Osteocyte (in vitro differentiated cells): ENCODE data around the gene GNPTAB. TPM values are rescaled to one million over a fixed set of nuclear protein-coding genes. Genes with fewer than 3 reads are reported as not detected.
A peak's percentile ranks its signal among the peaks of the same experiment; 100 is the strongest.

Experiments used
- DNase-seq: peaks from one replicate; pipeline ENCODE4 v3.0.0; 2021; ENCODE audit warnings: mixed read lengths; ENCODE audit not compliant: unreplicated experiment; ENCODE audit errors: extremely low spot score
- H3K27ac Mint-ChIP-seq: one replicate; pipeline ENCODE4 v1.8.0; 2021; ENCODE audit warnings: mild to moderate bottlenecking, mixed read lengths; ENCODE audit not compliant: unreplicated experiment
- H3K27me3 Mint-ChIP-seq: one replicate; pipeline ENCODE4 v1.8.0; 2021; ENCODE audit warnings: mixed read lengths; ENCODE audit not compliant: unreplicated experiment
- H3K36me3 Mint-ChIP-seq: one replicate; pipeline ENCODE4 v1.8.0; 2021; ENCODE audit warnings: mixed read lengths; ENCODE audit not compliant: unreplicated experiment
- H3K4me1 Mint-ChIP-seq: one replicate; pipeline ENCODE4 v1.8.0; 2021; ENCODE audit warnings: mixed read lengths; ENCODE audit not compliant: unreplicated experiment
- H3K4me3 Mint-ChIP-seq: one replicate; pipeline ENCODE4 v1.8.0; 2021; ENCODE audit warnings: mild to moderate bottlenecking, moderate library complexity, mixed read lengths; ENCODE audit not compliant: unreplicated experiment
- H3K9me3 Mint-ChIP-seq: one replicate; pipeline ENCODE4 v1.8.0; 2021; ENCODE audit warnings: mixed read lengths; ENCODE audit not compliant: unreplicated experiment
- CTCF ChIP-seq: fragments of 200-600 bp; sonication (generic); IDR thresholded peaks from 2 replicates; pipeline ENCODE4 v1.5.0; 2021; ENCODE audit warnings: antibody characterized with exemption, mild to moderate bottlenecking, moderate library complexity
- total RNA-seq: library from RNA; stranded (reverse); gene quantifications from 2 replicates; pipeline ENCODE4 v1.2.1, GENCODE V29; 2021

Gene GNPTAB
- total RNA-seq, 1 donor from 2014 or later: 25.8 TPM

GRCh38 chr12:101775816-101776215, 54.9 kb downstream of the GNPTAB start:
- Mint-ChIP-seq H3K36me3 (peaks cover 8% of the 10 kb centered on the region), H3K9me3 (no peaks in the 10 kb centered on the region), H3K4me1 (no peaks in the 10 kb centered on the region), H3K27me3 (no peaks in the 10 kb centered on the region), H3K4me3 (no peak overlapping the region), H3K27ac (no peak overlapping the region)
- TF ChIP-seq CTCF: no peak
- DNase-seq: no peak

DNA sequence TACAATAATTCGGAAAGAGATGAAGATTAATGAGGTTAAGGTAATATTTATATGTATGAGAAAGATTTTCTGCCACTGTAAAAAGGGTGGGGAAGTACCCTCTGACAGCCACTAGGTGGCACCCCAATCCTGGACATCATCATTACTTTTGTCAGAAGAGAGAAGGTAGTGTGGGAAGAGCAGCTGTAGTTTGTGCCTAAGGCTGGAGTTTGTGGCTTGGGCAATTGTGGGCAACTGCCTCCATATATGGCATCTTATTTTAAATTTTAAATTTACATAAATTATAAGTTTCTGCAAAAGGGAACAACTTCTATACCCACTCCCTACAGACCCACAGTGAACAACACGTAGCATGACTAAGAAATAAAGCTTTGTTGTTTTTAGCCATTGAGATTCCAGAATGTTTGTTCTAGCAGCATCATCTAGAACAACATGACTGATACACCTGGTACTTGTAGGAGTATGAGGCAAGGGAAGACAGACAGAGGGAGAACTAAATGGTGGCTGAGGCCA, 57.1 kb downstream of the GNPTAB start:
- no peak overlapping the region for H3K4me3 Mint-ChIP-seq
- H3K9me3 Mint-ChIP-seq: no peaks in the 10 kb centered on the region
- no peak for DNase-seq
- H3K27me3 Mint-ChIP-seq: no peaks in the 10 kb centered on the region
- no peaks in the 10 kb centered on the region for H3K4me1 Mint-ChIP-seq
- peaks cover 8% of the 10 kb centered on the region for H3K36me3 Mint-ChIP-seq
- peak overlapping the region; percentile 9 for H3K27ac Mint-ChIP-seq
- TF ChIP-seq CTCF: peak; percentile 90

DNA sequence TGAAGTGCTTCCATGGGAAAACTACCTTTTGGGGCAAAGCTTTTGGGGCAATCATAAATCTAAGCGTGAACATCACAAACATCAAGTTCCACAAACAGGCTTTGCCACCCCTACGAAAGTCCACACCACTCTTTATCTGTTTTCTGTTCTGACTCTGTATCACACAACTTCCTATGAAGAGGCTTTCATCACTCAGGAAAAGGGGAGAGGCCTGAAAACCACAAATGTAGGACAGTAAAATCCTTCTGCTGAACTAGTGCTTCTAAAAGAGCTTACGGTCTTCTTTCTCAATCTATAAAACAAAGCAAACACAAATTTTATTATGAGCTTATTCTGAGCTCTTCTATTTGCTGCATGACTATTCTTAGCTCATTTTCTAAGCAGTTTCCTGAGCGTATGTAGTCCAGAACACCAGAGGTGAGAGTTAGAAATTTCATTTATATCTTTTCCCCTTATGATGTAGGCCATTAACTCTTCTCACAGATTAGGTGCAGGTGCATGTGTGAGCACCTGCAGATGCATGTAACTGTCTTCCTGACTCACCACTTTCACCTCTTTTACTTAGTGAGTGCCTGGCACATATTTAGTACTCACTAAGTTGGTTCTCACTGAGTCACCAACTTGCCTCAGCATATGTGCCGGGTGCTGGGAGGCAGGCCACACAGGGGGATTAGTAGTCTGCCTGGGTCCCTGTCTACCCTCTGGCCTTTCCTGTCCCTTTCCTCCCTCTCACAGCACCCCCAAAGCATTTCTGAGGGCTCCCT, 58.6 kb downstream of the GNPTAB start:
- Mint-ChIP-seq H3K27ac (no peak overlapping the region), H3K9me3 (no peaks in the 10 kb centered on the region), H3K4me1 (no peaks in the 10 kb centered on the region), H3K36me3 (peaks cover 9% of the 10 kb centered on the region), H3K4me3 (no peak overlapping the region), H3K27me3 (no peaks in the 10 kb centered on the region)
- no peak for DNase-seq
- no peak for TF ChIP-seq CTCF

DNA sequence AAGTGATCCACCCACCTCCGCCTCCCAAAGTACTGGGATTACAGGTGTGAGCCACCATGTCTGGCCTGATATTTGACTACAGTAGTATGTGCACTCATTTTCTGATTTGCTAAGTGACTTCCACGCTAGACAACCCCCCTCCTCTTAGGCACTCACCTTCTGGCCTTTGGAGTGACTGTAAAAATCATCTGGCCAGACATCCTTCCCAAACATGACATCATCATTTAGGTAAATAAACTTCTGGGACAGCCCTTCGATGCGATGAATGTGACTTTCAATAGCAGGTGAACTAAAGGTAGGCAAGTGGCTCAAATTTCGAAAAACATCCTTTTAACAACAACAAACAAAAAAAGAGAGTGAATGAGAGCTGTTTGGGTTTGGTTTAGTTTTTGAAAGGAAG, 60.9 kb downstream of the GNPTAB start:
- Mint-ChIP-seq H3K27me3 (no peaks in the 10 kb centered on the region), H3K4me3 (no peak overlapping the region), H3K36me3 (peaks cover 8% of the 10 kb centered on the region), H3K9me3 (no peaks in the 10 kb centered on the region), H3K27ac (no peak overlapping the region), H3K4me1 (no peaks in the 10 kb centered on the region)
- DNase-seq: no peak
- TF ChIP-seq CTCF: no peak

DNA sequence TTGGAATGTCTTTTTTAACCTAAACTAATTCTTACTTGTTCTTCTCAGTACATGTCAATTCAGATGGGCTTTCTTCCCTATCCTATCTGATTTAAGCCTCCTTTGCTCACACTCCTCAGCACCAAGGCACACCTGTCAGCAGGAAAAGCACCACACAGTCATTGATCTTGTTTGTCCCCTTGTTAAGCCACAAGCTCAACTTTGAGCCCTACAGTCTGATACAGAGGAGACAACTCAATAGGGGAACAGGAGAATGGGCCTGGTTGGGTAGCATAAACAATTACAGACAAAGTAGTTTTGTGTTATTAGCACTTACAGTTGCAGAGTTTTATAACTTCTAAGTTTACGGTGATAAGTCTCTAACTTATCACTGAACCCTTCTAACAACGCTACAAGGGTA, 62.0 kb downstream of the GNPTAB start:
- no peaks in the 10 kb centered on the region for H3K27me3 Mint-ChIP-seq
- no peaks in the 10 kb centered on the region for H3K9me3 Mint-ChIP-seq
- H3K27ac Mint-ChIP-seq: no peak overlapping the region
- no peak for DNase-seq
- TF ChIP-seq CTCF: no peak
- H3K36me3 Mint-ChIP-seq: peaks cover 8% of the 10 kb centered on the region
- H3K4me3 Mint-ChIP-seq: no peak overlapping the region
- H3K4me1 Mint-ChIP-seq: no peaks in the 10 kb centered on the region
